Amygdala (tissue), 56 donors: Measurements from ENCODE around the gene ATP5IF1.

Source experiments
- DNase-seq, 56 donors: peaks; one replicate each; lab custom pipeline; 2025; lab: John Stamatoyannopoulos, UW

ATP5IF1 gene

DNA sequence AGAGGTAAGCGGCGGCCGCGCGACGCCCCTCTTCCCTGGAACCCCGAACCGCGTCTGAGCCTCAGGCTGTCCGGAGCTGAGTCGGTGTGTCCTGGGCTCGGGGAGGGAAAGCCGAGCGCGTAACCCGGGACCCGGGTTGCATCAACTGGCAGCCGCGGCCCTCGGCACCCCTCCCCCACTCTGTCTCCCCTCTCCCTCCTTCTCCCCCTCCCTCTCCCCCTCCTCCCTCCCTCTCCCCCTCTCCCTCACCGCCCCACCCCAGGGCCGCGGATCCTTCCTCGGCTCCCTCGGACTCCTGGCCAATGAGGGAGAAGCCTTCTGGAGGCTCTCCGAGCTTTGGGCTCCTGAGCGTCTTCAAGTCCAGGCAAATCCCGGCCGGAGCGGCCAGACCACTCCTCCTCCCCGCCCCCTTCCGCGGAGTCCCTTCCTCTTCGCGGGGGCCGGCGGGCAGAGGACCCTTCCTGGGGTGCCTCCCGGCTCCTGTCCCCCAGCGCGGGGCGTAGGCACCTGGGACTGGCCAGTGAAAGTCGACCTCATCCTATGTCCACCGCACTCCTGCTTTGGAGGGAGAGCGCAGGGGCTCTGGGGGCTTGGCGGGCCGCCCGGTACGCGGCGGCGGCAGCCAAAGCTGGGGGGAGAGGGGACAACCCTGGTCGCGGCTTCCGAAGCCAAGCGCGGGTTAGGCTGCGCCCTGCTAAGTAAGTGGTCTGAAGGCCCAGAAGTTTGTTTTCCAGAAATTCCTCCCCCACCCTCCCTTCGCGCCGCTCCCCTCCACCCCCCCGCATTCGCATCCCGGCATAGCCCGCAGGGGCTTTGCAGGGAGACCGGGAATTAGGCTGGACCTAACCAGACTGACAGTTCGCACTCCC lies 24.2 kb downstream of the ATP5IF1 start:
- peak in 42 of 56 donors; percentile 12 to 72 (median 38) for DNase-seq

DNA sequence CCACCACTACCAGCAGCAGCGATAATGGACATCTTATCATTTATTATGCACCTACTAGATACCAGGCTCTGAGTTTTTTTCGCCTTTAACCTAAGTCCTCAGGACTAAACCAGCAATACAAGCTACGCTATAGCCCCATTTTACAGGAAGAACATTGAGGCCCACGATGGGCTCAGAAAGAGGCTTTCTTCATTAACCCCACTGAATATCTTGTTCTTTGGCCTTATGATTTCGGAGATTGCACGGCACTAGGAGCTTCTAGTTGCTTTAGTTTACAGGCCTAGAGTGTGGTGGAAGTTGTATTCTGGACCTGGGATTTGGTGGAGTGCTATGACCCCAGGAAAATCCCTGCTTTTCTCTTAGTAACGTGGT lies 24.9 kb downstream of the ATP5IF1 start:
- DNase-seq = no peak

DNA sequence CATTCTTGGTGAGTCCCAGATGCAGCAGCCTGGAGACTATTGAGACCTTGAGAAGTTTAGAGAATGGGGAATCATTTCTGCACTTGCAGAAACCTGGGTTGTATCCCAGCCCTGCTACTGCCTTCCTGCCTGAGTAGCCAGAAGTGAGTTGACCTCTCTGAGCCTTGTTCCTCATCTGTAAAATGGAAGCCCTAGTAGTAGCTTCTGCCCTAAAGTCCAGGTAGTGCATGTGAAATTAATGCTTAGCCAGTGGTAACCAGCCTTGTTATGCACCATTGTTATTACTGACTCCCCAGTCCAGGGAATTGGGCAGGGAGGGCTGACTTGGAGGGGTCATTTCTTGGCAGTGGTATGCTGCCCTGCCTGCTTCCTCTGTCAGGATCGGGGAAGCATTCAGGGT lies 29.0 kb downstream of the ATP5IF1 start:
- no peak for DNase-seq

DNA sequence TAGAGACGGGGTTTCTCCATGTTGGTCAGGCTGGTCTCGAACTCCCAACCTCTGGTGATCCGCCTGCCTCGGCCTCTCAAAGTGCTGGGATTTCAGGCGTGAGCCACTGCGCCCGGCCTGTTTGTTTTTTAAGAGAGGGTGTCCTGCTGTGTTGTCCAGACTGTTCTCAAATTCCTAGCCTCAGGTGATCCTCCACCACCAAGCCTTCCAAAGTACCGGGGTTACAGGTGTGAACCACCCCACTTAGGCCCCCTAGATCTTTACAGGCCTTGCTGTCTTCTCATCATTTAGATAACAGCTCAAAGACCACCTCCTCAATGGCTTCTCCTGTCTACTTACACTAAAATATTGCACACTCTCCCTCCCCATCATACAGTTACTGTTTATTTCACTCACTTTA lies 29.7 kb downstream of the ATP5IF1 start:
- no peak for DNase-seq

DNA sequence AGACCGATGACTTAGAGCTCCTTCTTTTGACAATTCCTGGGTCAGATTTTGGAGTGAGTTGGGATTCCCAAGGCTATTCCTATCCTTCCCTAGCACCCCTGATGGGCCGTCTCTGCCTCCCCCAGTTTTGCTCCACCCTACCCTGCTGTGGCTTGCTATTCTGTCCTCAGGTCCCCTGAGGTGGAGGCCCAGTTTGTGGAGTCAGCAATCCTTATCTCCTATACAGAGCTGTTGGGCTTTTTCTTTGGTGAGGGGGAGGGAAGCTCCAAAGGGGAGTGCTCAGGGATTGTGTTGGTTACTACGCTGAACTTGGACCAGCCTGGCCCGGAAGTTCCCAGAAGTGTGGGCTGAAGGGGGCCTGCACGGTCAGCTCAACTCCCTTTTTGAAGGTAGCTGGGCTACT lies 31.0 kb downstream of the ATP5IF1 start:
- no peak for DNase-seq

DNA sequence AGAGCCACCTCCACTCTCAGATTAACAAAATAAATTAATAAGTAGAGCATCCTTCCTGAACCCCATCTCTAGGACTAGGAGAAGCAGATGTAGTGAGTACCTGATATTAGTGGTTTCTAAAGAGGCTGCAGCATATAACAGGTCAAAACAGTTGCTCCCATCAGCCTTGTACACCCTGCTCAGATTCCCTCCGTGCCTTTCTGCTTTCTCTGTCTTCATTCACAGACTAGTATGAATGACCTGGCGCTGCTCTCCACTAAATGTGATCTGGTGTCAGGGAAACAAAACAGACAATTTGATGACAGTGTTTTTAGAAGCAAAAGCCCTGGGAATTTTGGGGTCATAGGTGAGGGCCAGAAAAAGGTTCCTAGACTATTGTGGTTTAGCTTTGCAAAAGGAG lies 31.7 kb downstream of the ATP5IF1 start:
- DNase-seq = no peak

DNA sequence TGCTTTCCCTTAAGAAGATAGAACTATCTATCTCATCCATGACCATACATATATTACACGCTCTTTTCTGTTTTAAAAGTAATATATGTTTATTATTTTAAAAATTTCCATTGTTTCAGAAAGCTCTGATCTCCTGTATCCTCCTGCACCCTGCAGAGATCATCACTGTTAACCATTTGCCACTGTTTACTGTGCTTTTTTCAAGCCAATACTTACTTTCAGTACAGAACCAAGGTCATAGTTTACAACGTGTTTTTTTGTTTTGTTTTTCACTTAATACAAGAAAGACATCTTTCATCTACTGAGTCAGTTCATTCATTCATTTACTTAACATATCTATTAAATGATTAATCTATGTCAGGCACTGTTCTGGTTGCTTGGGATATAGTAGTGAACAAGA lies 33.6 kb downstream of the ATP5IF1 start:
- no peak for DNase-seq

DNA sequence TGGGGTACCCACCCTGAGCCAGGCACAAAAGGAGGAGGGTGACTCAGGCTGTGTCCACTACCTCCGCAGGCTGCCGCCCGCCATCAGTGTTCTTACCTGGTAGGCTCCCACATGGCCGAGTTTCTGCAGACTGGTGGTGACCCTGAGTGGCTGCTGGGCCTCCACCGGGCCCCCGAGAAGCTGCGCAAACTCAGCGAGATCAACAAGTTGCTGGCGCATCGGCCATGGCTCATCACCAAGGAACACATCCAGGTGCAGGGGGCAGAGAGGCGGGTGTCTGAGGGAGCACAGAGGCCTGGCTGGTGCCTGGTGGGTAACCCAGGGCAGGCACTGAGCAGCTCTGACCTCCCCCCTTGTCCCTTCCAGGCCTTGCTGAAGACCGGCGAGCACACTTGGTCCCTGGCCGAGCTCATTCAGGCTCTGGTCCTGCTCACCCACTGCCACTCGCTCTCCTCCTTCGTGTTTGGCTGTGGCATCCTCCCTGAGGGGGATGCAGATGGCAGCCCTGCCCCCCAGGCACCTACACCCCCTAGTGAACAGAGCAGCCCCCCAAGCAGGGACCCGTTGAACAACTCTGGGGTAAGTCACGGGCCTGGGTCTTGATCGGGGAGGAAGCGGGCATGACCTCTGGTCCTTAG lies 36.4 kb downstream of the ATP5IF1 start:
- no peak for DNase-seq

DNA sequence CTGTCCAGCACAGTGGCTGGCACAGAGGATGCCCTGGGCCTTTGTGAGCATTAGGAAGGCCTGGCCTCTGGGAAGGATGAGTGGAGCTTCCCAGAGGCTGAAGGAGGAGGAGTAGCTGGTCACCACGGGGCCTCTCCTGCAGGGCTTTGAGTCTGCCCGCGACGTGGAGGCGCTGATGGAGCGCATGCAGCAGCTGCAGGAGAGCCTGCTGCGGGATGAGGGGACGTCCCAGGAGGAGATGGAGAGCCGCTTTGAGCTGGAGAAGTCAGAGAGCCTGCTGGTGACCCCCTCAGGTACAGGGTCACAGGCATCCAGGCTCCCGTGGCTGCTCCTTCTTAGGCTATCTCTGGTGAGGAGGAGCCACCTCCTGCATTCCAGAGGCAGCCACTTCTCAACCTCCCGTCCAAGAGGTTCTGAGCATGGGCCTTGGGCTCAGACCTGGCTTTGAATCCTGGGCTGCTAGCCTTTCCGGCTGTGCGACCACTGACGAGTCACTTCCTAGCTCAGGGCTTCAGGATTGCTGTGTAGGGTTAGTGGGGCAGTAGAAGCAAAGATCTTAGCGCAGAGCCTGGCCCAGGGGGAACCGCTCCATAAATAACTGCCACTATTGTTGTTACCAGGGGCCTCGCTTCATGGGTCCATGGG lies 37.4 kb downstream of the ATP5IF1 start:
- no peak for DNase-seq

DNA sequence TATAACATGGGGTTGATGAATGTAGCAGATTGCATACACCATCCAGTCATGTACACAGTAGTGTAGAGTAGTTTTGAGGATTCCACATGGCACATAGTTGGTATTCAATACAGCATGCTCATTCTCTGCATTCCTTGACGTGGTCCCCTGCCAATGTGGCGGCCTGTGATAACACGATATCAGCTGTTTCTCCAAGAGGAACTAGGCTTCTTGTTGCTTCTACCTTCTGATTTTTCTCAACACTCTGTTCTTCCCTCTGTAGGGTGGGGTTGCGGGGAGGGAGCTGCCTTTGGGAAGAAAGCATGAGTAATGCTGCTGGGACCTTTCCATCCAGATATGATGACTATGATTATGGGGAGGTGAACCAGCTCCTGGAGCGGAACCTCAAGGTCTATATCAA lies 42.8 kb downstream of the ATP5IF1 start:
- DNase-seq = no peak

DNA sequence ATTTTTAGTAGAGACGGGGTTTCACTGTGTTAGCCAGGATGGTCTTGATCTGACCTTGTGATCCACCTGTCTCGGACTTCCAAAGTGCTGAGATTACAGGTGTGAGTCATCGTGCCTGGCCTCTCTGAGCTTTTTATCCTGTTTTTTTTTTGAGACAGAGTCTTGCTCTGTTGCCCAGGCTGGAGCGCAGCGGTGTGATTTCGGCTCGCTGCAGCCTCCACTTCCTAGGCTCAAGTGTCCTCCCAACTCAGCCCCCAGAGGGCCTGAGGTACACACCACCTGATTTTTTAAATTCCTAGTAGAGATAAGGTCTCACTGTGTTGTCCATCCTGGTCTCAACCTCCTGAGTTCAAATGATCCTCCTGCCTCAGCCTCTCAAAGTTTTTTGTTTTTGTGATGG lies 43.8 kb downstream of the ATP5IF1 start:
- no peak for DNase-seq

DNA sequence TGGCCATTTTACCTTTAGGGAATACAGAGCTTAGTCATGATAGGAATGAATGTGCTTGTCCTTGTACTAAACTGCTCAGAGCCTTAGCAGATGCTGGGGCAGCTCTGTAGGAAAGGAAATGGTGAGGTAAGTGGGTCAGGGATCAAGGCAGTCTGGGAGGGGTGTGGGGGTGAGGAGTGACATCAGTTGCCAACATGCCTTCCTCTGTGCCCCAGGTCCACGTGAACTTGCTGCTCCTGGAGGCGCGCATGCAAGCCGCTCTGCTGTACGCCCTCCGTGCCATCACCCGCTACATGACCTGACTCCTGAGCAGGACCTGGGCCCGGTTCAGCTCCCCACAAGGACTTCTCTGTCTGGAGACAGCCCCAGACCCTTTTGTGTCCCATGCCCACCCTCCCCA lies 44.6 kb downstream of the ATP5IF1 start:
- no peak for DNase-seq

DNA sequence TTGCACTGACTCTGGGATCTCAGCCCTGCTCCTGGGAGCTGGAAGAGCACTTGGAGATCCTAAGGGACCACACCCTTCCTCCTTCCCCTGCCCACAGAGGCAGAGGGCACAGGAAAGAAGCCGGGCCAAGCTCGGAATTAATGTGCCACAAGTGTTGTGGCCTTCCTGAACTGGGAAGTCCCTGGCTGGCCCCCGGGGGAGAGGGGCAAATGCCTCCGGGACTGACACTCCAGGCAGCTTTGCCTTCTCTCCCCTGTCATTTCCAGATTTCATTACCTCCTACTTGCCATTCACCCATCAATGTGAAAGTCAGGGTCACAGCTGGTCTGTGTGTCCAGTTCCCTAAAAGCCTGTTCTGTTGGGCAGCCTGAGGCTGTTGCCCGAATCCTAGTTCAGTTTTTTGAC lies 45.1 kb downstream of the ATP5IF1 start:
- no peak for DNase-seq

DNA sequence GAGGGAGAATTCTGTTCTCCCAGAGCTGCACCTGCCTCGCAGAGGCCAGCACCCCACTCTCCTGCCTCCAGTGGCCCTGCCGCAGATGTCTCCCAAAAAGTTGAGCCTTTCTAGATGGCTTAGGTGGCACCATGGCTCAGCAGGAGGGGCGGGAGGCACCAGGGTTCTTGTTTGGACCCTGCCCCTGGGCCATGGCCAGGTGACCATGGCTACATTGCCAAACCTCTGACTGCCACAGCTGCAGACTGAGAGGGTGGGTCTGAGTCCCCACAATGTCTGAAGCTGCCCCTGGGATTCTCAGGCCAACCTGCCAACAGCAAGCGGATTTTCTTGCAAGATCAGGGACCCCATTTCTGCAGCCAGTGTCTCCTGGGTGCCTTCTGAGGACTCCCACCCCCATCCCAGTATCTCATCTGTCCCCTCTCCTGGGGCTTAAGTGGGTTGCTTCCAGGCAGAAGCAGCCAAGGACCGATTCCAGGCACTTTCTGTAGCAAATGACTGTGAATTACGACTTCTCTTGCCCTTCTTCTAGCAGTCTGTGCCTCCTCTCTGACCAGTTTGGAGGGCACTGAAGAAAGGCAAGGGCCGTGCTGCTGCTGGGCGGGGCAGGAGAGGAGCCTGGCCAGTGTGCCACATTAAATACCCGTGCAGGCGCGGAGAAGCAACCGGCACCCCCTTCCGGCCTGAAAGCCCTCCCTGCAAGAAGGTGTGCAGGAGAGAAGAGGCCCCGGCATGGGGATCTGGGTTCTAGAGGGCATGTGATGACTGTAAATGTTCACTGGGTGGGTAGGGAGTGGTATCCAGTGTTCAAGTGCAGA lies 45.9 kb downstream of the ATP5IF1 start:
- no peak for DNase-seq

DNA sequence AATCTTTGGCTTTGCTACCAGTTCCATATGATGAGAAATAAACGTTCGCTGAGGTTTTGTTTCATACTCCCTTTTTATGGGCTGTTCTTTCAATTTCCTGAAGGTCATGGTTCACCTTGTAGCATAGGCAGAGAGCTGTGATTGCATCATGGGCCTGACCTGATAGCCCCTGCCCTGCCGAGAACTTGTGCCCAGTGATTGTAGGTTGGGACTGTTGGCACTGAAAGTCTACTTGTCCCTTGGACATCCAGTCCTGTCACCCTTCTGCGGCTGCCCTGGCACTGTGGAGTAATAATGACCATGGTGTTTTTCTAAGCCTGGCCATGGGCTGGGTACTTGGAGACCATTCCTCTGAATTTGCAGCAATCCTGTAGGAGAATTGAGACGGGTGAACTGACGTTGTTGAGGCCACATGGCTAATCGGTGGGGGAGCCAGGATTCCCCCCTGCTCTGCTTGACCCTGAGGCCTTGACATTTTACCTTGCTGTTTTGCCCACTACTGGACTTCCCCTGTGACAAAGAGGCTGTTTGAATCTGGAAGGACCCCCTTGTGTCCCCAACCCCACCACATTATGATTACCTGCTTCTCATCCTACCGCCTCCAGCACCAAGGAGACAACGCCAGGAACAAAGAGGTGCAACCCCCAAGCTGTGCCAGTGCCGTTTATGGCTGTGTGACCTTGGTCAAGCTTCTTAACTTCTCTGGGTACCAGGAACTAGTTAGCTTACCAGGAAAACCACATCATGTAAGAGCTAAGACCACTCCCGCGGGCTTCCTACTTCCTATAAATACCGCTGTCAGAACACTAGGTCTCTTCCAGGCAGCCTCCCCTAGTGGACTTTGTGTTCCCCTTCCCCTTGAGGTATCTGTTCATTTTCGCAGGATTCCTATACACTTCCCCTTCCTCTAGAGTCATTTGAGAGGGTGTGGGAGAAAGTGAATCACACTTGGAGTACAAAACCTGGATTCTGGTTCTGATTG lies 46.8 kb downstream of the ATP5IF1 start:
- DNase-seq = no peak

DNA sequence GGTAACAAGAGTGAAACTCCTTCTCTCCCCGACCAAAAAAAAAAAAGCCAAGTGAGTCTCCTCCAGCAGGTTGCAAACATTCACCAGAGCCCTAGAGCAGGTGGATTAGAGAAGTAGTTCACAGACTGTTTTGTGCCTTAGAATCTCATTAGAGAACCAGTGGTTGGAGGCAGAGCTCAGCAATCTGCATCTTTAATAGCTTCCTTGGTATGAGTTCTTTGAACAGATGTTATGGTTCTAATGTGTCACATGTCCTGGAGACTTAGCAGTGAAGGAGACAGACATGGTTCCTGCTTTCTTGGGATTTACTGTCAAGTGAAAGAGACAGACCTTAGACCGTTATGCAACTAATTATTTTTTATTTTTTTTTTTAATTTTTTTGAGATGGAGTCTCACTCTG lies 50.2 kb downstream of the ATP5IF1 start:
- no peak for DNase-seq
